ENCODE measurements around the gene BBOX1.
"Not testable (repeated sequence)": the region's sequence is repeated elsewhere in the genome, so short reads cannot be mapped to it uniquely, and the experiment has no call there.

BBOX1 gene

GRCh38 chr11:27085111-27085510 lies 44.5 kb downstream of the BBOX1 start:
- no peak for FAIRE-seq

GRCh38 chr11:27085605-27086004 lies 45.0 kb downstream of the BBOX1 start:
- no peak for FAIRE-seq

GRCh38 chr11:27087432-27087831 lies 46.8 kb downstream of the BBOX1 start:
- no peak for FAIRE-seq

GRCh38 chr11:27088353-27088752 lies 47.7 kb downstream of the BBOX1 start:
- no peak for FAIRE-seq

- FAIRE-seq, result no peak
Observed at GRCh38 chr11:27089746-27090145, 49.1 kb downstream of the BBOX1 start.

GRCh38 chr11:27090357-27090948 lies 49.8 kb downstream of the BBOX1 start:
- FAIRE-seq, result not testable (repeated sequence)

GRCh38 chr11:27094120-27094519 lies 53.5 kb downstream of the BBOX1 start:
- no peak for FAIRE-seq

GRCh38 chr11:27095059-27095458 lies 54.4 kb downstream of the BBOX1 start:
- FAIRE-seq, result no peak

GRCh38 chr11:27095887-27096286 lies 55.3 kb downstream of the BBOX1 start:
- no peak for FAIRE-seq

GRCh38 chr11:27097551-27097950 lies 56.9 kb downstream of the BBOX1 start:
- no peak for FAIRE-seq

- no peak for FAIRE-seq
Observed at GRCh38 chr11:27100534-27100933, 59.9 kb downstream of the BBOX1 start.

GRCh38 chr11:27107548-27107947 lies 66.9 kb downstream of the BBOX1 start:
- FAIRE-seq, result no peak

GRCh38 chr11:27108809-27109208 lies 68.2 kb downstream of the BBOX1 start:
- no peak for FAIRE-seq

- FAIRE-seq, result no peak
Observed at GRCh38 chr11:27111896-27112295, 71.3 kb downstream of the BBOX1 start.

- no peak for FAIRE-seq
Observed at GRCh38 chr11:27112946-27113345, 72.3 kb downstream of the BBOX1 start.

- no peak for FAIRE-seq
Observed at GRCh38 chr11:27115051-27115650, 74.5 kb downstream of the BBOX1 start.

- FAIRE-seq, result no peak
Observed at GRCh38 chr11:27116684-27117083, 76.1 kb downstream of the BBOX1 start.

GRCh38 chr11:27118371-27118770 lies 77.8 kb downstream of the BBOX1 start:
- FAIRE-seq, result no peak

- FAIRE-seq, result no peak
Observed at GRCh38 chr11:27118949-27119348, 78.3 kb downstream of the BBOX1 start.

- peak; percentile 59 for FAIRE-seq
Observed at GRCh38 chr11:27119396-27119795, 78.8 kb downstream of the BBOX1 start.

- no peak for FAIRE-seq
Observed at GRCh38 chr11:27120211-27120610, 79.6 kb downstream of the BBOX1 start.

- no peak for FAIRE-seq
Observed at GRCh38 chr11:27122001-27122400, 81.4 kb downstream of the BBOX1 start.

- FAIRE-seq, result peak; percentile 46
Observed at GRCh38 chr11:27124514-27125264, 84.1 kb downstream of the BBOX1 start.

- FAIRE-seq, result no peak
Observed at GRCh38 chr11:27129686-27130085, 89.1 kb downstream of the BBOX1 start.
